PFSK-1 (cell line): ENCODE results near the gene SLC4A4.

Experiments
- FOXP2 ChIP-seq: optimal IDR thresholded peaks from 2 replicates; pipeline ENCODE3; 2011; ENCODE audit warnings: borderline replicate concordance, control low read depth, inconsistent platforms; ENCODE audit not compliant: insufficient read depth; ENCODE audit errors: extremely low read length, extremely low read depth
- POLR2AphosphoS5 ChIP-seq: IDR thresholded peaks from 2 replicates; pipeline ENCODE4 v1.6.1; 2012; ENCODE audit warnings: low read depth, mild to moderate bottlenecking, control low read depth, low read length, moderate library complexity
- REST ChIP-seq, 2 experiments: IDR thresholded peaks; 2 replicates each; pipeline versions ENCODE4 v1.6.1 to v1.8.0; 2011 to 2012; ENCODE audit warnings: low read depth in 2 of 2, low read length in 2 of 2, control low read depth in 1 of 2, inconsistent platforms in 1 of 2, mild to moderate bottlenecking in 1 of 2, moderate library complexity in 1 of 2; ENCODE audit not compliant: insufficient read depth in 1 of 2
- SIN3A ChIP-seq: IDR thresholded peaks from 2 replicates; pipeline ENCODE4 v1.6.1; 2012; ENCODE audit warnings: mild to moderate bottlenecking, low read length, moderate library complexity, borderline replicate concordance; ENCODE audit not compliant: insufficient read depth
- TAF1 ChIP-seq: IDR thresholded peaks from 2 replicates; pipeline ENCODE4 v1.6.1; 2012; ENCODE audit warnings: low read length, control low read depth, borderline replicate concordance; ENCODE audit not compliant: insufficient read depth

The SLC4A4 gene

GRCh38 chr4:71333368-71333767 lies 5.5 kb upstream of the SLC4A4 start:
- TF ChIP-seq FOXP2 (no peak), POLR2AphosphoS5 (no peak), SIN3A (no peak), REST (IDR thresholded peaks at IDR 0.05; ENCODE audit: insufficient read depth in 1 of 2, low read depth in 2 of 2, low read length in 2 of 2) (no peak), TAF1 (no peak)

- no peak for TF ChIP-seq REST (IDR thresholded peaks at IDR 0.05; ENCODE audit: insufficient read depth in 1 of 2, low read depth in 2 of 2, low read length in 2 of 2)
These were observed 4.9 kb upstream of the SLC4A4 start for GRCh38 chr4:71333960-71334359.

GRCh38 chr4:71334465-71334882 lies 4.3 kb upstream of the SLC4A4 start:
- TF ChIP-seq SIN3A (no peak), POLR2AphosphoS5 (no peak), FOXP2 (no peak), REST (IDR thresholded peaks at IDR 0.05; ENCODE audit: insufficient read depth in 1 of 2, low read depth in 2 of 2, low read length in 2 of 2) (no peak), TAF1 (no peak)

GRCh38 chr4:71343670-71344466 lies 5.0 kb downstream of the SLC4A4 start:
- TF ChIP-seq REST (IDR thresholded peaks at IDR 0.05; ENCODE audit: insufficient read depth in 1 of 2, low read depth in 2 of 2, low read length in 2 of 2) (no peak), POLR2AphosphoS5 (no peak), SIN3A (no peak), FOXP2 (no peak), TAF1 (no peak)

GRCh38 chr4:71346710-71347109 lies 7.9 kb downstream of the SLC4A4 start:
- TF ChIP-seq FOXP2 (no peak), SIN3A (no peak), REST (IDR thresholded peaks at IDR 0.05; ENCODE audit: insufficient read depth in 1 of 2, low read depth in 2 of 2, low read length in 2 of 2) (no peak), POLR2AphosphoS5 (no peak), TAF1 (no peak)
